ENCODE results near the gene LSM2.
"Not testable (repeated sequence)": the region's sequence is repeated elsewhere in the genome, so short reads cannot be mapped to it uniquely, and the experiment has no call there.

Gene LSM2

GRCh38 chr6:31805939-31806469 is 762 bp downstream of the LSM2 start:
- Histone ChIP-seq H3K23ac (ENCODE audit: low read length) (no peak overlapping the region), H4K91ac (ENCODE audit: low read depth, low read length) (peak overlapping the region; percentile 52), H2AK5ac (ENCODE audit: low read length) (no peak overlapping the region), H2AFZ (ENCODE audit: insufficient read depth, low read length, poor library complexity) (peak overlapping the region; percentile 6), H3K4me3 (ENCODE audit: low read depth, low read length) (peak overlapping the region; percentile 77), H2BK120ac (ENCODE audit: insufficient read depth, low read length, poor library complexity) (no peak overlapping the region), H3K36me3 (ENCODE audit: control insufficient read depth in 1 of 2, insufficient read depth in 2 of 2, low read length in 2 of 2) (peaks cover 12 to 13% of the 10 kb centered on the region in 2 experiments), H2BK5ac (ENCODE audit: low read depth, low read length, poor library complexity) (peak overlapping the region; percentile 24), H4K12ac (ENCODE audit: low read depth, low read length) (no peak overlapping the region), H3K9me3 (ENCODE audit: insufficient read depth, low read depth, low read length) (peaks cover 1% of the 10 kb centered on the region), H3K79me1 (ENCODE audit: low read length) (peaks cover 6% of the 10 kb centered on the region), H3K79me2 (ENCODE audit: control insufficient read depth, insufficient read depth, low read length, poor library complexity) (peaks cover 5% of the 10 kb centered on the region), H3K9ac (ENCODE audit: low read length) (peak overlapping the region; percentile 74), H3K4me2 (ENCODE audit: low read length) (peak overlapping the region; percentile 88), H3K27me3 (ENCODE audit: insufficient read depth, low read length) (no peaks in the 10 kb centered on the region), H4K8ac (ENCODE audit: low read depth, low read length) (peak overlapping the region; percentile 83), H2BK12ac (ENCODE audit: low read length) (no peak overlapping the region), H3K27ac (ENCODE audit: low read depth, low read length) (peak overlapping the region; percentile 77), H3K14ac (ENCODE audit: low read length) (peak overlapping the region; percentile 50), H3K4me1 (ENCODE audit: control insufficient read depth in 1 of 2, insufficient read depth in 2 of 2, low read length in 2 of 2) (peaks cover 0 to 3% of the 10 kb centered on the region in 2 experiments), H3K4ac (ENCODE audit: low read depth, low read length) (peak overlapping the region; percentile 25), H3K18ac (ENCODE audit: low read length) (peak overlapping the region; percentile 41)
- DNase-seq = no peak
- no CpG with 5 or more reads among the region's 7 CpGs for WGBS (ENCODE audit: extremely low coverage, insufficient coverage, insufficient read length)

GRCh38 chr6:31801031-31801927 is 5.5 kb downstream of the LSM2 start:
- H3K27ac ChIP-seq (ENCODE audit: low read depth, low read length); H3K4ac ChIP-seq (ENCODE audit: low read depth, low read length); H3K79me2 ChIP-seq (ENCODE audit: control insufficient read depth, insufficient read depth, low read length, poor library complexity); H2AFZ ChIP-seq (ENCODE audit: insufficient read depth, low read length, poor library complexity); H2BK120ac ChIP-seq (ENCODE audit: insufficient read depth, low read length, poor library complexity); H3K4me1 ChIP-seq (ENCODE audit: control insufficient read depth in 1 of 2, insufficient read depth in 2 of 2, low read length in 2 of 2); H3K18ac ChIP-seq (ENCODE audit: low read length); H4K12ac ChIP-seq (ENCODE audit: low read depth, low read length); H3K27me3 ChIP-seq (ENCODE audit: insufficient read depth, low read length); H2BK5ac ChIP-seq (ENCODE audit: low read depth, low read length, poor library complexity); H3K23ac ChIP-seq (ENCODE audit: low read length); H3K9ac ChIP-seq (ENCODE audit: low read length); H3K4me2 ChIP-seq (ENCODE audit: low read length); H4K8ac ChIP-seq (ENCODE audit: low read depth, low read length); H3K4me3 ChIP-seq (ENCODE audit: low read depth, low read length); H3K9me3 ChIP-seq (ENCODE audit: insufficient read depth, low read depth, low read length); H2BK12ac ChIP-seq (ENCODE audit: low read length); H2AK5ac ChIP-seq (ENCODE audit: low read length); H3K79me1 ChIP-seq (ENCODE audit: low read length); H4K91ac ChIP-seq (ENCODE audit: low read depth, low read length); DNase-seq; H3K14ac ChIP-seq (ENCODE audit: low read length): not testable (repeated sequence)
- WGBS (ENCODE audit: extremely low coverage, insufficient coverage, insufficient read length) = no CpG with 5 or more reads among the region's 8 CpGs
- H3K36me3 ChIP-seq (ENCODE audit: control insufficient read depth in 1 of 2, insufficient read depth in 2 of 2, low read length in 2 of 2) = peaks cover 16 to 19% of the 10 kb centered on the region in 2 experiments

- H3K27ac ChIP-seq (ENCODE audit: low read depth, low read length) = no peak overlapping the region
- DNase-seq = peak in 1 of 2 donors; percentile 28
- no peak overlapping the region for H3K18ac ChIP-seq (ENCODE audit: low read length)
- H3K79me1 ChIP-seq (ENCODE audit: low read length) = peaks cover 8% of the 10 kb centered on the region
- H2AFZ ChIP-seq (ENCODE audit: insufficient read depth, low read length, poor library complexity) = no peak overlapping the region
- H2BK5ac ChIP-seq (ENCODE audit: low read depth, low read length, poor library complexity) = no peak overlapping the region
- H3K9ac ChIP-seq (ENCODE audit: low read length) = no peak overlapping the region
- H2BK120ac ChIP-seq (ENCODE audit: insufficient read depth, low read length, poor library complexity) = no peak overlapping the region
- H2AK5ac ChIP-seq (ENCODE audit: low read length) = no peak overlapping the region
- no peak overlapping the region for H4K8ac ChIP-seq (ENCODE audit: low read depth, low read length)
- no peak overlapping the region for H3K23ac ChIP-seq (ENCODE audit: low read length)
- H3K27me3 ChIP-seq (ENCODE audit: insufficient read depth, low read length) = no peaks in the 10 kb centered on the region
- H3K4me1 ChIP-seq (ENCODE audit: control insufficient read depth in 1 of 2, insufficient read depth in 2 of 2, low read length in 2 of 2) = no peaks in the 10 kb centered on the region
- peaks cover 16 to 19% of the 10 kb centered on the region in 2 experiments for H3K36me3 ChIP-seq (ENCODE audit: control insufficient read depth in 1 of 2, insufficient read depth in 2 of 2, low read length in 2 of 2)
- no CpG with 5 or more reads among the region's 12 CpGs for WGBS (ENCODE audit: extremely low coverage, insufficient coverage, insufficient read length)
- H3K4me2 ChIP-seq (ENCODE audit: low read length) = no peak overlapping the region
- no peak overlapping the region for H3K4me3 ChIP-seq (ENCODE audit: low read depth, low read length)
- H3K9me3 ChIP-seq (ENCODE audit: insufficient read depth, low read depth, low read length) = no peaks in the 10 kb centered on the region
- peaks cover 9% of the 10 kb centered on the region for H3K79me2 ChIP-seq (ENCODE audit: control insufficient read depth, insufficient read depth, low read length, poor library complexity)
- H4K91ac ChIP-seq (ENCODE audit: low read depth, low read length) = no peak overlapping the region
- no peak overlapping the region for H3K4ac ChIP-seq (ENCODE audit: low read depth, low read length)
- H2BK12ac ChIP-seq (ENCODE audit: low read length) = no peak overlapping the region
- H3K14ac ChIP-seq (ENCODE audit: low read length) = no peak overlapping the region
- H4K12ac ChIP-seq (ENCODE audit: low read depth, low read length) = no peak overlapping the region
Observed at GRCh38 chr6:31799781-31800180, 7.0 kb downstream of the LSM2 start.

- WGBS (ENCODE audit: extremely low coverage, insufficient coverage, insufficient read length) = no CpG with 5 or more reads among the region's 5 CpGs
- no peak overlapping the region for H2BK12ac ChIP-seq (ENCODE audit: low read length)
- no peak overlapping the region for H2AK5ac ChIP-seq (ENCODE audit: low read length)
- H3K23ac ChIP-seq (ENCODE audit: low read length) = no peak overlapping the region
- H3K18ac ChIP-seq (ENCODE audit: low read length) = no peak overlapping the region
- peaks cover 10 to 14% of the 10 kb centered on the region in 2 experiments for H3K36me3 ChIP-seq (ENCODE audit: control insufficient read depth in 1 of 2, insufficient read depth in 2 of 2, low read length in 2 of 2)
- H3K9me3 ChIP-seq (ENCODE audit: insufficient read depth, low read depth, low read length) = no peaks in the 10 kb centered on the region
- H3K27me3 ChIP-seq (ENCODE audit: insufficient read depth, low read length) = no peaks in the 10 kb centered on the region
- no peak overlapping the region for H4K12ac ChIP-seq (ENCODE audit: low read depth, low read length)
- H3K79me2 ChIP-seq (ENCODE audit: control insufficient read depth, insufficient read depth, low read length, poor library complexity) = peaks cover 13% of the 10 kb centered on the region
- no peak overlapping the region for H2BK5ac ChIP-seq (ENCODE audit: low read depth, low read length, poor library complexity)
- H2AFZ ChIP-seq (ENCODE audit: insufficient read depth, low read length, poor library complexity) = no peak overlapping the region
- DNase-seq = no peak
- peaks cover under 1 to 4% of the 10 kb centered on the region in 2 experiments for H3K4me1 ChIP-seq (ENCODE audit: control insufficient read depth in 1 of 2, insufficient read depth in 2 of 2, low read length in 2 of 2)
- H3K9ac ChIP-seq (ENCODE audit: low read length) = no peak overlapping the region
- H4K91ac ChIP-seq (ENCODE audit: low read depth, low read length) = no peak overlapping the region
- no peak overlapping the region for H2BK120ac ChIP-seq (ENCODE audit: insufficient read depth, low read length, poor library complexity)
- no peak overlapping the region for H3K4me2 ChIP-seq (ENCODE audit: low read length)
- no peak overlapping the region for H3K4ac ChIP-seq (ENCODE audit: low read depth, low read length)
- H3K4me3 ChIP-seq (ENCODE audit: low read depth, low read length) = no peak overlapping the region
- no peak overlapping the region for H4K8ac ChIP-seq (ENCODE audit: low read depth, low read length)
- no peak overlapping the region for H3K14ac ChIP-seq (ENCODE audit: low read length)
- H3K27ac ChIP-seq (ENCODE audit: low read depth, low read length) = no peak overlapping the region
- H3K79me1 ChIP-seq (ENCODE audit: low read length) = peaks cover 11% of the 10 kb centered on the region
Observed at GRCh38 chr6:31797588-31797987, 9.2 kb downstream of the LSM2 start.
